ENCODE data around the gene MYD88. TPM values are rescaled to one million over a fixed set of nuclear protein-coding genes. Genes with fewer than 3 reads are reported as not detected.

MYD88 gene
- total RNA-seq, 1 experiment from 2014 or later: 19.2 TPM

GRCh38 chr3:38141173-38141951, 2.9 kb downstream of the MYD88 start:
- H3K27ac Mint-ChIP-seq: no peak overlapping the region
- CTCF ChIA-PET: no interaction called here
- POLR2A ChIA-PET: interaction anchor here (1.2 kb wide), 1 partner anchor 24 kb away, joined by 4 read pairs; the partner anchor contains the start of gene OXSR1
- H3K27me3 Mint-ChIP-seq (ENCODE audit: low read depth): peaks cover 13% of the 10 kb centered on the region
- H3K4me1 Mint-ChIP-seq: peaks cover 22% of the 10 kb centered on the region
- no peak overlapping the region for H3K4me3 Mint-ChIP-seq
- H3K36me3 Mint-ChIP-seq: peaks cover 8% of the 10 kb centered on the region; the same call in 1 of the 2 replicates
- DNase-seq (ENCODE audit: low spot score): no peak
- H3K9me3 Mint-ChIP-seq: peaks cover 6% of the 10 kb centered on the region
- TF ChIP-seq AFF4 (CRISPR knock-in tag; IDR thresholded peaks at IDR 0.05; ENCODE audit: borderline replicate concordance) (no peak), ZBTB21 (CRISPR knock-in tag; IDR thresholded peaks at IDR 0.05; ENCODE audit: borderline replicate concordance) (no peak), ZNF423 (CRISPR knock-in tag; IDR thresholded peaks at IDR 0.05) (no peak), NFE2L1 (CRISPR knock-in tag; IDR thresholded peaks at IDR 0.05) (no peak), CBFB (CRISPR knock-in tag; IDR thresholded peaks at IDR 0.05; ENCODE audit: low read depth) (no peak), FOXJ3 (CRISPR knock-in tag; IDR thresholded peaks at IDR 0.05; ENCODE audit: borderline replicate concordance) (no peak), ATF3 (CRISPR knock-in tag; conservative IDR thresholded peaks at IDR 0.05) (no peak), SMAD4 (CRISPR knock-in tag; IDR thresholded peaks at IDR 0.05) (no peak), SP1 (CRISPR knock-in tag; conservative IDR thresholded peaks at IDR 0.05) (no peak), USF1 (CRISPR knock-in tag; IDR thresholded peaks at IDR 0.05) (no peak), NR1H2 (CRISPR knock-in tag; IDR thresholded peaks at IDR 0.05) (no peak), MAX (CRISPR knock-in tag; IDR thresholded peaks at IDR 0.05) (no peak), ATF2 (CRISPR knock-in tag; IDR thresholded peaks at IDR 0.05; ENCODE audit: borderline replicate concordance, low read depth) (no peak), PRRX2 (CRISPR knock-in tag; IDR thresholded peaks at IDR 0.05) (no peak), SOX15 (CRISPR knock-in tag; IDR thresholded peaks at IDR 0.05) (no peak)
- ATAC-seq: no peak

- POLR2A ChIA-PET: no interaction called here
- CTCF ChIA-PET: no interaction called here
- H3K36me3 Mint-ChIP-seq: peaks cover 11% of the 10 kb centered on the region
- DNase-seq (ENCODE audit: low spot score) (no peak), ATAC-seq (no peak)
- H3K4me1 Mint-ChIP-seq: peaks cover 21% of the 10 kb centered on the region
- H3K27ac Mint-ChIP-seq: no peak overlapping the region
- no peak overlapping the region for H3K4me3 Mint-ChIP-seq
- peaks cover 12% of the 10 kb centered on the region for H3K9me3 Mint-ChIP-seq
- H3K27me3 Mint-ChIP-seq (ENCODE audit: low read depth): peaks cover 17% of the 10 kb centered on the region
- TF ChIP-seq ARID4B (CRISPR knock-in tag; IDR thresholded peaks at IDR 0.05; ENCODE audit: borderline replicate concordance): no peak
- TF ChIP-seq E2F1 (CRISPR knock-in tag; IDR thresholded peaks at IDR 0.05): no peak
- TF ChIP-seq AFF4 (CRISPR knock-in tag; IDR thresholded peaks at IDR 0.05; ENCODE audit: borderline replicate concordance): no peak
- TF ChIP-seq ETV6 (CRISPR knock-in tag; IDR thresholded peaks at IDR 0.05): no peak
- TF ChIP-seq ATF1 (CRISPR knock-in tag; IDR thresholded peaks at IDR 0.05): no peak
Observed at GRCh38 chr3:38141952-38142273, 3.5 kb downstream of the MYD88 start.
